Measurements from ENCODE around the gene OLA1.

Gene OLA1

GRCh38 chr2:174205562-174205961 lies 42.8 kb downstream of the OLA1 start:
- no peaks in the 10 kb centered on the region for H3F3A ChIP-seq (ENCODE audit: insufficient read depth)
- H3K9me2 ChIP-seq (replicated peaks; ENCODE audit: insufficient read depth, low read length): no peaks in the 10 kb centered on the region
- no peaks in the 10 kb centered on the region for H3K36me3 ChIP-seq (ENCODE audit: low read length)
- H3K79me2 ChIP-seq (ENCODE audit: insufficient read depth, low read length): peaks cover 30% of the 10 kb centered on the region
- H2AFZ ChIP-seq (ENCODE audit: low read depth, low read length, severe bottlenecking): no peak overlapping the region
- H4K20me1 ChIP-seq (ENCODE audit: low read depth, low read length): no peaks in the 10 kb centered on the region
- TF ChIP-seq EZH2phosphoT487 (conservative IDR thresholded peaks at IDR 0.05; ENCODE audit: low read length) (no peak), CTCF (IDR thresholded peaks at IDR 0.05; ENCODE audit: insufficient read depth, low read length, poor library complexity, severe bottlenecking) (no peak)
- no peak overlapping the region for H3K4me3 ChIP-seq (ENCODE audit: insufficient read depth, low read length, poor library complexity, severe bottlenecking)
- no peak overlapping the region for H3K9ac ChIP-seq (ENCODE audit: low read length)
- H3K4me2 ChIP-seq (ENCODE audit: low read depth, low read length, poor library complexity, severe bottlenecking): no peak overlapping the region
- no peak overlapping the region for H3K27ac ChIP-seq (ENCODE audit: low read depth, low read length)
- no peaks in the 10 kb centered on the region for H3K9me3 ChIP-seq (ENCODE audit: insufficient read depth, low read length)
- no peaks in the 10 kb centered on the region for H3K27me3 ChIP-seq (ENCODE audit: low read length)

- peaks cover 47% of the 10 kb centered on the region for H3K79me2 ChIP-seq (ENCODE audit: insufficient read depth, low read length)
- H3K36me3 ChIP-seq (ENCODE audit: low read length): no peaks in the 10 kb centered on the region
- no peaks in the 10 kb centered on the region for H4K20me1 ChIP-seq (ENCODE audit: low read depth, low read length)
Observed at GRCh38 chr2:174202188-174202587, 46.1 kb downstream of the OLA1 start.

GRCh38 chr2:174198846-174199564 lies 49.3 kb downstream of the OLA1 start:
- Histone ChIP-seq H3K4me3 (ENCODE audit: insufficient read depth, low read length, poor library complexity, severe bottlenecking) (no peak overlapping the region), H3K27ac (ENCODE audit: low read depth, low read length) (no peak overlapping the region), H3K9ac (ENCODE audit: low read length) (no peak overlapping the region), H3K4me2 (ENCODE audit: low read depth, low read length, poor library complexity, severe bottlenecking) (no peak overlapping the region), H3K9me2 (replicated peaks; ENCODE audit: insufficient read depth, low read length) (no peaks in the 10 kb centered on the region), H3K9me3 (ENCODE audit: insufficient read depth, low read length) (no peaks in the 10 kb centered on the region), H4K20me1 (ENCODE audit: low read depth, low read length) (no peaks in the 10 kb centered on the region), H3K79me2 (ENCODE audit: insufficient read depth, low read length) (peaks cover 36% of the 10 kb centered on the region), H3K27me3 (ENCODE audit: low read length) (no peaks in the 10 kb centered on the region), H3K36me3 (ENCODE audit: low read length) (no peaks in the 10 kb centered on the region), H2AFZ (ENCODE audit: low read depth, low read length, severe bottlenecking) (no peak overlapping the region), H3F3A (ENCODE audit: insufficient read depth) (no peaks in the 10 kb centered on the region)
- no peak for TF ChIP-seq EZH2phosphoT487 (conservative IDR thresholded peaks at IDR 0.05; ENCODE audit: low read length)
- no peak for TF ChIP-seq CTCF (IDR thresholded peaks at IDR 0.05; ENCODE audit: insufficient read depth, low read length, poor library complexity, severe bottlenecking)

More at GRCh38 chr2:174202188-174202587, 46.1 kb downstream of the OLA1 start:
- H3K9me2 ChIP-seq (replicated peaks; ENCODE audit: insufficient read depth, low read length): no peaks in the 10 kb centered on the region
- TF ChIP-seq EZH2phosphoT487 (conservative IDR thresholded peaks at IDR 0.05; ENCODE audit: low read length): no peak
- TF ChIP-seq CTCF (IDR thresholded peaks at IDR 0.05; ENCODE audit: insufficient read depth, low read length, poor library complexity, severe bottlenecking): no peak
- H3K9ac ChIP-seq (ENCODE audit: low read length): no peak overlapping the region
- no peaks in the 10 kb centered on the region for H3K27me3 ChIP-seq (ENCODE audit: low read length)
- no peaks in the 10 kb centered on the region for H3K9me3 ChIP-seq (ENCODE audit: insufficient read depth, low read length)
- H3K4me3 ChIP-seq (ENCODE audit: insufficient read depth, low read length, poor library complexity, severe bottlenecking): no peak overlapping the region
- H3K4me2 ChIP-seq (ENCODE audit: low read depth, low read length, poor library complexity, severe bottlenecking): no peak overlapping the region
- no peak overlapping the region for H2AFZ ChIP-seq (ENCODE audit: low read depth, low read length, severe bottlenecking)
- H3F3A ChIP-seq (ENCODE audit: insufficient read depth): no peaks in the 10 kb centered on the region
- no peak overlapping the region for H3K27ac ChIP-seq (ENCODE audit: low read depth, low read length)
